ENCODE measurements around the gene ISCA2.

Gene ISCA2

GRCh38 chr14:74462993-74463392 lies 30.6 kb upstream of the ISCA2 start:
- Histone ChIP-seq H3K27ac (replicated peaks) (no peak overlapping the region), H3K4me3 (replicated peaks; ENCODE audit: insufficient read depth, low read length) (no peak overlapping the region), H3K27me3 (ENCODE audit: insufficient read depth, poor library complexity, severe bottlenecking) (no peaks in the 10 kb centered on the region)
- TF ChIP-seq POLR2AphosphoS5 (IDR thresholded peaks at IDR 0.05; ENCODE audit: low read depth) (no peak), SPI1 (IDR thresholded peaks at IDR 0.05; ENCODE audit: borderline replicate concordance, low read depth) (no peak), REST (IDR thresholded peaks at IDR 0.05; ENCODE audit: insufficient replicate concordance, low read depth) (no peak), CTCF (IDR thresholded peaks at IDR 0.05; ENCODE audit: insufficient read depth, low read length) (no peak), GABPA (IDR thresholded peaks at IDR 0.05; ENCODE audit: low read depth) (no peak)
- DNase-seq (ENCODE audit: low read depth in 1 of 2, low spot score in 1 of 2): no peak

GRCh38 chr14:74463697-74464096 lies 29.9 kb upstream of the ISCA2 start:
- no peak overlapping the region for H3K27ac ChIP-seq (replicated peaks)
- TF ChIP-seq SPI1 (IDR thresholded peaks at IDR 0.05; ENCODE audit: borderline replicate concordance, low read depth): no peak
- no peak for TF ChIP-seq REST (IDR thresholded peaks at IDR 0.05; ENCODE audit: insufficient replicate concordance, low read depth)
- TF ChIP-seq CTCF (IDR thresholded peaks at IDR 0.05; ENCODE audit: insufficient read depth, low read length): no peak
- no peak for TF ChIP-seq POLR2AphosphoS5 (IDR thresholded peaks at IDR 0.05; ENCODE audit: low read depth)
- TF ChIP-seq GABPA (IDR thresholded peaks at IDR 0.05; ENCODE audit: low read depth): no peak
- no peaks in the 10 kb centered on the region for H3K27me3 ChIP-seq (ENCODE audit: insufficient read depth, poor library complexity, severe bottlenecking)
- no peak for DNase-seq (ENCODE audit: low read depth in 1 of 2, low spot score in 1 of 2)
- no peak overlapping the region for H3K4me3 ChIP-seq (replicated peaks; ENCODE audit: insufficient read depth, low read length)

GRCh38 chr14:74464785-74465184 lies 28.8 kb upstream of the ISCA2 start:
- no peak overlapping the region for H3K27ac ChIP-seq (replicated peaks)
- no peaks in the 10 kb centered on the region for H3K27me3 ChIP-seq (ENCODE audit: insufficient read depth, poor library complexity, severe bottlenecking)
- TF ChIP-seq CTCF (IDR thresholded peaks at IDR 0.05; ENCODE audit: insufficient read depth, low read length) (no peak), REST (IDR thresholded peaks at IDR 0.05; ENCODE audit: insufficient replicate concordance, low read depth) (no peak), POLR2AphosphoS5 (IDR thresholded peaks at IDR 0.05; ENCODE audit: low read depth) (no peak), GABPA (IDR thresholded peaks at IDR 0.05; ENCODE audit: low read depth) (no peak), SPI1 (IDR thresholded peaks at IDR 0.05; ENCODE audit: borderline replicate concordance, low read depth) (no peak)
- DNase-seq (ENCODE audit: low read depth in 1 of 2, low spot score in 1 of 2): no peak
- no peak overlapping the region for H3K4me3 ChIP-seq (replicated peaks; ENCODE audit: insufficient read depth, low read length)

Measured in HL-60 (cell line).